T-helper 1 cell (primary cell): ENCODE data around the gene CREB3L4.

ENCODE experiments used
- DNase-seq, 5 donors: peaks; one replicate each; pipeline ENCODE4 v3.0.0-alpha.2; 2012 to 2020

CREB3L4 gene

GRCh38 chr1:153938996-153939395 is 28.7 kb upstream of the CREB3L4 start:
- DNase-seq = no peak

GRCh38 chr1:153939476-153939875 is 28.2 kb upstream of the CREB3L4 start:
- no peak for DNase-seq

- no peak for DNase-seq
Observed at GRCh38 chr1:153940756-153941155, 26.9 kb upstream of the CREB3L4 start.

GRCh38 chr1:153941826-153942725 is 25.6 kb upstream of the CREB3L4 start:
- no peak for DNase-seq

DNA sequence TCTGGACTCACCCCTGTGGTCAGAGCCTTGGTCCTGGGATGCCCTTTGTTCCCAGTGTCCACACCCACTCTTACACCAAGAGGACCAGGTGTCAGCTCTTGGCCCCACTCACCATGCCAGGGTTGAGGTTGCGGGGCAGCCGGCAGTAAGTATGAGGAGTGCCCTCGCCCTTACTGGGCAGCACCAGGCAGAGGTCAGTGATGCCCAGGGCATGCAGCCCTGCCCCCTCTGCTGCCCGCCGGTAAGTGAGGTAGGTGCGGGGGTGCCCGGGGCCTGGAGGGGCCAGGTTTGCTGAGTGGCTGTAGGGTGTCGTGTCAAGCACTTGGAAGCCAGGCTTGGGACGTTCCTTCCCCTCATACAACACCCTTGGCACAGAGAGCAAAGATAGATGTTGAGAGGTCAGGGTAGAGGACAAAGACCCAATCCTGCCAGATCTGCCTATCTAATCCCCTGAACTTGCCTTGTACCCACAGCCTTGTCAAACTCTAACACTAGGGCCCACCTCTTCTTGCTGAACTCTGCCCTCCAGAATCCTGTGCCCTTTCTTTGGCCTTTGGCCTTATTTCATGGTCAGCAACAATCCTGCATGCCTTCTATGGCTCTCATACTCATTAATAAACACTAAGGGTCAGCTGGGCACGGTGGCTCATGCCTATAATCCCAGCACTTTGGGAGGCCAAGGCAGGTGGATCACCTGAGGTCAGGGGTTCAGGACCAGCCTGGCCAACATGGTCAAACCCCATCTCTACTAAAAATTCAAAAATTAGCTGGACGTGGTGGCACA is 24.7 kb upstream of the CREB3L4 start:
- no peak for DNase-seq

DNA sequence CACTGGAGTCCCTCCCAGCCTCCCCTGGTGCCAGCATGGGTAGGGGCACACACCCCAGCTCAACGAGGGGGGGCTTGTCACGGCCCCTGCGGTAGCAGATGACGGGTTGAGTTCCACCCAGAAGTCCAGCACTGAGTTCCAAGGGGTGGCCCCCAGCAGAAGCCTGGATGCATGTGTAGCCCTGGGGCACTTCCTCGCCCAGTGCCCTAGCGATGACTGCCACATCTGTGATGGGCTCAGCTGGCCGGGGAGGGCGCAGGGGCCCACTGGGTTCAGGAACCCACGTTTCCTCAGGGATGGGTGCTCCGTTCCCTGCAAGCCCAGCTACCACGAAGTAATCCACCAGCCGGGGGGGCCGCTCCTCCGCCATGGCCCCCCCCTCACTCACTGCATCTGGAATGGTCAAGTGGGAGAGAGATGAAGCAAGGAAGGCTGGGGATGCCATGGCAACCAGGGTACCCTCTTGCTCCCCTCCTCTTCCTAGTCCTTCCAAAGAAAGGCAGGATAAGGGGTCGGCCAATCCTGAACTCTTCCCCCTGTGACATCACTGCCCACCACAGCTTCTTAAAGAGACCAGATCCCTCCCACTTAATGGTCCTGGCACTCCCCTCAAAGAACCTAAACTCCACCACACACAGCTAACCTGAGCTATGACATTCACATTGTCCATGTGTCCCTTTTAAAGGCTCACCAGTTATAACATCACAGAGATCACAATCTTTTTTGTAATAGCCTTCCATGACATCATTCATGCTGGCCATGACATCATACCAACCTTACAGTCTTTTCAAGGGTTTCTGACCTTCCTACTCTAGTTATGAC is 23.5 kb upstream of the CREB3L4 start:
- DNase-seq = peak in 1 of 5 donors; percentile 50

- DNase-seq = no peak
Observed at GRCh38 chr1:153944827-153945117, 22.9 kb upstream of the CREB3L4 start.

DNA sequence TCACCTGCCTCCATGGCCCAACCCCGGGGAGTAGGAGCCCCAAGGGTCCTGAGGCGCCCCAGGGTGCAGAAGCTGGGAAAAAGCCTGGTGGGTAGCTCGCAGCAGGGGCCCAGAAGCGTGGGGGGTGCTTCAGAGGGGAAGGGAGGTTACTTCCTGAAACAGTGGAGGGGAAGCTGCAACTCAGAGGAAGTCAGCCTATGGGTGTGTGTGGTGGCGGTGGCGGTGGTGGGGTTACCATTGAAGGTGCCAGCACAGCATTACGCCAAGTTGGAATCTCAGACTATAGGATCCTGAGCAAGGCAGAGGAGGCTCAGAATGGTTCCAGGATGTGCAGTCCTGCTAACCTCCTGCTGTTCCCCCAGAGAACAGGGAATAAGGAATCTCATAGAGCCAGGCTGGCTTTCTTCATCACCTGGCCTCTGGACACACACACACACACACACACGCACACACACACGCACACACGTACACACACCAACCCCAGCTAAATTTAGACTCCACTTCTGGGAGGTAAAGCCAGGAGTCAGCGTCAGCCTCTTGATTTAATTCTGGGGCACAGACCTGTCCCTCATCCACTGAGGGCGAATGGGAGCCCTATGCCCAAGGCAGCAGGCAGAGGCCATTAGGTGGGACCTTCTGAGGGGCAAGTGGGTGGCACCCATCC is 22.4 kb upstream of the CREB3L4 start:
- peak; percentile 61 to 85 (median 73) for DNase-seq

DNA sequence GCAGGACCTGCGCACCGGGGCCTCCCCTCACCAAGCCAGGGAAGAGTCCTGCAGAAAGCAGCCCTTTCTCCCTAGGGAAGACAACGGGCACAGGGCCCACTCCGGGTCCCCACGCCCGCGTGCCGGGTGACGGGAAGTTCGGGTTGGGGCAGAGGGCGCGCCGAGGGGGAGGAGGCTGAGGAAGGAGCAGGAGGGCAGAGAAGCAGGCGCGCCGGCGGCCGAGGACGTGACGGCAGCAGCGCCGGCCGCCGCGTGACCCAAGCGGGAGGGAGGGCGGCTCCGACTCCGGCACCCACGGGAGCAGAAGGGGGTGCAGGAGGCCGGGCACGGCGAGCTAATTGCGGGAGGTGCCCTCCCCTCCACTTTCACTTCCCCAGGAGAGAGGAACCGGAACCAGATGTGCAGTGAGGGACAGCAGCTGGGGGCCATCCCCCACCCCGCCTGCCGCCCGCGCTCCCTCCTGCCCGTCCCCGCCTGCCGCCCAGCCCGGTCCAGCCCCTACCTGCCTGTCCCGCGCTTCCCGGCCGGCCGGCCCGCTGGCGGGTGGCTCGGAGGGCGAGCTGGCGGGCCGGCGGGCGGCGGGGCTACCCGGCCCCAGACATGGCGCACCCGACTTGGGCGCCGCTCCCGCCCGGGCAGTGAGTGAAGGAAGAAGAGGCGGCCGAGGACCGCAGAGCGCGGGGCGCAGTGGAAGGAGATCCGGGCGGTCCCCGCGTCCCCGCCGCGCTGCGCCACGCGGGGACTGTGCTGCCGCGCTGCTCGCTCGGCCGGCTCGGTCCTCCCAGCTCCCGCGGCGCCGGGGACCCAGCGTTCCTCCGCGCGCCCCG is 21.7 kb upstream of the CREB3L4 start:
- peak; percentile 63 to 84 (median 74) for DNase-seq

- peak; percentile 52 to 82 (median 67) for DNase-seq
Observed at GRCh38 chr1:153946622-153947241, 21.0 kb upstream of the CREB3L4 start, which contains the start of gene DENND4B. Gene DENND4B, minus strand, starts transcription at chr1:153946718. Its CDS starts 2,344 bp downstream, at chr1:153944374.

DNA sequence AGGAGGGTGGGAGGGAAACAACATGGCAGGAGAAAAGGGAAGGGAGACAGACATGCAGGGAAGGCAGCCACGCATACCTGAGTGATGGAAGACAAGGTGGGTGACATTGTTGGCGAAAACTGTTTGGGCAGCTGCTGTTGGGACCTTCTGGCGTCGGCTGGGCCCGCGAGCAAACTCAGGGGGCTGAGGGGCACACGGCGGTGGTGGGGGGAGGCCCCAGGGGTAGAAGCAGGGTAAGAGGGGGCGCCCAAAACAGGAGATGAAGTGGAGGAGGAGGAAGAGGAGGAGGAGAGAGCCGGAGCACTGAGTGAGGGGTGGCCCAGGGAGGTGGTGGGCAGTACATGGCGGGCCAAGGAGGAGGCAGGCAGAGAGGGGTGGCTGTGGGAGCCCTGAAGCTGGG is 16.5 kb upstream of the CREB3L4 start:
- no peak for DNase-seq

DNA sequence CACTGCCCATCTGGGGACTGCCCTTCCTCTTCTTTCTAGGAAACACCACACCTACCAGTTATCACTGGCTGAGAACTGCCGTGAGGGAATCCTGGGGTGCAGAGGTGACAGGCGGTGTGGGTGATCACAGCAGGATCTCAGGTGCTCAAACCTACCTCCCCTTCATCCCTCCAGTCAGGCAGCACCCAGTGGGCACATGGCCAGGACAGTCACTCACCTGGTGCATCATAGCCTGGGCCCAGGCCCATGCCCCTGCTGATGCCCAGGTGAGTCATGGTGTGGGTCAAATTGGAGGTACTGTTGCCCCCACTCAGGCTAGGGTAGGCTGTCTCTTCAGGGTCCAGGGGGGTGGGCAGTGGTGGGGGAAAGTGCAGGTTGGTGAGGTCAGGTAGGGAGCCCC is 15.9 kb upstream of the CREB3L4 start:
- DNase-seq = no peak

GRCh38 chr1:153953859-153954365 is 13.8 kb upstream of the CREB3L4 start:
- DNase-seq = no peak

DNA sequence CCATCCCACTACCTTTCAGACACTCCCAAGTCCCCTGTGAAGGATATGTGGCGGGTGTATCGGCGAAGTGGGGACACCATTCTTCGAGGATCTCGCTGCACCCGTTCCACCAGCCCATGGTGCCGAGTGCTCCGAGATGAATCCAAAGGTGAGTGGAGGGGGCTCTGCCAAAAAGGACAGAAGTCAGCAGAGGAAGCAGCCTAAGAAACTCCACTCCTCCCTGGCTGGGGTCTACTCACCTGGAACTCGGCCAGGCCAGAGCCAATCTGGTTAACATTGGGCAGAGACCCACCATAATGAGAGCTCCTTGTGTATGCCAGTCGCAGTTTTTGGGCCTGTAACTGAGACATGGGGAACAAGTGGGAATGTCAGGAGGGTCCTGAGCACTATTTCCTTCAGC is 12.9 kb upstream of the CREB3L4 start:
- DNase-seq = no peak

DNA sequence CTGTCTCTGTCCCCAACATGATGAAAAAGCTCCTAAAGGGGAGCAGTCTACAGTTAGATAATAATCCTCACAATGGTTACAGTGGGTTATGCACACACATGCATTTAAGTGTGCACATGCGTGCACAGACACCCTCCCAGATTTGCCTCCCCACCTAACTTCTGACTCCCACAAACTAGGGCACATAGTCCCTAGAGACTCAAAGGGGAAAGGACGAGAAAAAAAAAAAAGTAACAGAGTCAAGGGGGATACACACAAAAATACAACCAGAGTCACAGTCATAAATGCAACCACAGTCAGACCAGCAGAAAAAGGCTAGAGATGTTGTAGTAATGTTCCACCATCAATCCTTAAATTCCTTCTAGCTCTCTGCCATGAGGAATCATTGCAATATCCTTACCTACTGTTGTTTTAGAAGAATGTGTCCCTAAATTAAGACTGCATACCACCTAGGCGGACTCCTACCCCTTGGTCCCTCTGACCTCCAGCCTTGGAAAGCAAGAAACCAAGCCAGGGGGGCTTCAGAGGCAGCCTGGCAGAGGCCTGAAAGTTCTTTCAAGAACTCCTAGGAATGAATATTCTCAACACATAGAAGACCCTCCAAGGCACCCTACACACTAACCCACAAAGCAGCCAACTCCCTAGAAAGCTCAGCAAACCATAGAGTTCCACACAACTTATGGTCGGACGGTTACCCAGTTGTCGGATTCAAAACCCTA is 10.5 kb upstream of the CREB3L4 start:
- no peak for DNase-seq

GRCh38 chr1:153957744-153958110 is 10.0 kb upstream of the CREB3L4 start:
- peak in 3 of 5 donors; percentile 22 to 61 (median 28) for DNase-seq

DNA sequence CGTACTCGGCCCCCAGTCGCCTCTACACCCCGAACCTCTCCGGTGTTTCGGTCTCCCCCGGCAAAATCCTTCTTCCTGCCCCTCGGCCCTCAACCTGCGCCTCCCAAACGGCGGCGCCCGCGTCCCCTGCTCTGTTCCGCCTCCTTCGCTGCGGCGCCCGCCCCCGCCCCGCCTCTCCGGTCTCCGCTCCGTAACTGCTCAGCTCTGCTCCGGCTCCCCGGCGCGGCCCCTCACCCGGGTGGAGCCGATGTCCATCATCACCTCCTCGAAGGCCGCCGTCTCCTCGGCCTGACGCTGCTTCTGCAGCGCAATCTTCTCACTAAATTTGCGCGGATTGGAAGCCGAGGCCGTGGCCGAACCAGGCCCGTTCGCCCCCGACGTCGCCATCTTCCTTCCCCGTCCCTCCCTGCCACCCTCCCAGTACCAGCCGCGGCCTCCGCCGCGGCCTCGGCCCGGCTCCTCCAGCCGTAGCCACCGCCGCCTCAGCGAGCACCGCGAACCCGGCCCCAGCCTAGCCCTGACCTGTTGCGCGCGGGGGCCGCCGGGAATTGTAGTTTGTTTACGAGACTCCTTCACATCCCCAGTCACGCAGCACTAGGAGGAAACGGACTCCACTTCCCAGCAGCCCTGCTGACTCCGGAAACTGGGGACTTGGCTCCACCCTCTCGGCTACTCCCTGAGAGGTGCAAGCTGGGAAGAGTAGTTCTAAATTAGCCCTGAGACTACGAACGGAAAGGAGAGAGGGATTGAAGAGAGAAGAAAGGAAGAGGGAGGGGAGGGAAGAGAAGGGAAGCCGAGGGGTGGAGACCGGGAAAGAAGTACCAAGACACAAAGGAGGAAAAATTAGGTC is 9.4 kb upstream of the CREB3L4 start, which contains the start of gene CRTC2:
TSS of gene CRTC2 (minus strand) at position 502 of the 850 bp plus-strand sequence. CDS start at position 387, 115 bp downstream.
- DNase-seq = peak; percentile 93 to 98 (median 96)

DNA sequence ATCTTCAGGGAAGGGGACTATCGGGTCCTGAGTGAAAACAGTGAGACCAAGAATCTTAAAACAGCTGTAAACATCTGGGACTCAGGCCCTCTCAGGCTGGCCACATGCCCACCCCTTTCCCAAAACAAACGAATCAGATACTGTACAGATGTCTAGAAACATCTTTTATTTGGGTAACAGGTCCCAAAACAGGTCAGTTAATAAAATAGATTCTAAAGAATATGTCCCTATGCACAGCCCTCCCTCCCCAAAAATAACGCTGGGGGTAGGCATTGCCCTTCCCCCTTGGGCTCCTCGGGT is 8.8 kb upstream of the CREB3L4 start:
- DNase-seq = no peak

DNA sequence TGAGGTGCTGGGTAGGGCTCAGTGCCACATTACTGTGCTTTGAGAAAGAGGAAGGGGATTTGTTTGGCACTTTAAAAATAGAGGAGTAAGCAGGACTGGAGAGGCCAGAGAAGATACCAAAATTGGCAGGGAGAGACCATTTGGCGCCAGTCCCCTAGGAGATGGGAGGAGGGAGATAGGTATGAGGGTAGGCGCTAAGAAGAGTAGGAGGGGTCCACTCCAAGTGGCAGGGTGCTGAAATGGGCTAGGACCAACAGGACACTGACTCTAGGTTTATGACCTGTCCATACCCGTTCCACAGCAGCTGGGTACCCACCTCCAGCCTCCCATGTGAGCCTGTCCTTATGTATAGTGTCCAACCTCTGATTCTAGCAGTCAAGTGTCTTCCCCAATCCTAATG is 8.2 kb upstream of the CREB3L4 start:
- DNase-seq = no peak
